Measurements from ENCODE around the gene STMN3.
"Not testable (repeated sequence)": the region's sequence is repeated elsewhere in the genome, so short reads cannot be mapped to it uniquely, and the experiment has no call there.

DNA sequence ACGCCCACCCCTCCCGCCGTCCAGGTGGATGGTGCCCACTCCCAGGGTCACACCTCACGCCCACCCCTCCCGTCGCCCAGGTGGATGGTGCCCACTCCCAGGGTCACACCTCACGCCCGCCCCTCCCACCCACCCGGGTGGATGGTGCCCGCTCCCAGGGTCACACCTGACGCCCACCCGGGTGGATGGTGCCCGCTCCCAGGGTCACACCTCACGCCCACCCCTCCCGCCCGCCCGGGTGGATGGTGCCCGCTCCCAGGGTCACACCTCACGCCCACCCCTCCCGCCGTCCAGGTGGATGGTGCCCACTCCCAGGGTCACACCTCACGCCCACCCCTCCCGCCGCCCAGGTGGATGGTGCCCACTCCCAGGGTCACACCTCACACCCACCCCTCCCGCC is 2.7 kb downstream of the STMN3 start:
- not testable (repeated sequence) for TF ChIP-seq POLR2A, EP300 (IDR thresholded peaks at IDR 0.05)
- TF ChIP-seq, protein P1, sequence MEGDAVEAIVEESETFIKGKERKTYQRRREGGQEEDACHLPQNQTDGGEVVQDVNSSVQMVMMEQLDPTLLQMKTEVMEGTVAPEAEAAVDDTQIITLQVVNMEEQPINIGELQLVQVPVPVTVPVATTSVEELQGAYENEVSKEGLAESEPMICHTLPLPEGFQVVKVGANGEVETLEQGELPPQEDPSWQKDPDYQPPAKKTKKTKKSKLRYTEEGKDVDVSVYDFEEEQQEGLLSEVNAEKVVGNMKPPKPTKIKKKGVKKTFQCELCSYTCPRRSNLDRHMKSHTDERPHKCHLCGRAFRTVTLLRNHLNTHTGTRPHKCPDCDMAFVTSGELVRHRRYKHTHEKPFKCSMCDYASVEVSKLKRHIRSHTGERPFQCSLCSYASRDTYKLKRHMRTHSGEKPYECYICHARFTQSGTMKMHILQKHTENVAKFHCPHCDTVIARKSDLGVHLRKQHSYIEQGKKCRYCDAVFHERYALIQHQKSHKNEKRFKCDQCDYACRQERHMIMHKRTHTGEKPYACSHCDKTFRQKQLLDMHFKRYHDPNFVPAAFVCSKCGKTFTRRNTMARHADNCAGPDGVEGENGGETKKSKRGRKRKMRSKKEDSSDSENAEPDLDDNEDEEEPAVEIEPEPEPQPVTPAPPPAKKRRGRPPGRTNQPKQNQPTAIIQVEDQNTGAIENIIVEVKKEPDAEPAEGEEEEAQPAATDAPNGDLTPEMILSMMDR (IDR thresholded peaks at IDR 0.05) = not testable (repeated sequence)
